ENCODE data around the gene LMF1.
A peak's percentile ranks its signal among the peaks of the same experiment; 100 is the strongest.

The LMF1 gene

DNA sequence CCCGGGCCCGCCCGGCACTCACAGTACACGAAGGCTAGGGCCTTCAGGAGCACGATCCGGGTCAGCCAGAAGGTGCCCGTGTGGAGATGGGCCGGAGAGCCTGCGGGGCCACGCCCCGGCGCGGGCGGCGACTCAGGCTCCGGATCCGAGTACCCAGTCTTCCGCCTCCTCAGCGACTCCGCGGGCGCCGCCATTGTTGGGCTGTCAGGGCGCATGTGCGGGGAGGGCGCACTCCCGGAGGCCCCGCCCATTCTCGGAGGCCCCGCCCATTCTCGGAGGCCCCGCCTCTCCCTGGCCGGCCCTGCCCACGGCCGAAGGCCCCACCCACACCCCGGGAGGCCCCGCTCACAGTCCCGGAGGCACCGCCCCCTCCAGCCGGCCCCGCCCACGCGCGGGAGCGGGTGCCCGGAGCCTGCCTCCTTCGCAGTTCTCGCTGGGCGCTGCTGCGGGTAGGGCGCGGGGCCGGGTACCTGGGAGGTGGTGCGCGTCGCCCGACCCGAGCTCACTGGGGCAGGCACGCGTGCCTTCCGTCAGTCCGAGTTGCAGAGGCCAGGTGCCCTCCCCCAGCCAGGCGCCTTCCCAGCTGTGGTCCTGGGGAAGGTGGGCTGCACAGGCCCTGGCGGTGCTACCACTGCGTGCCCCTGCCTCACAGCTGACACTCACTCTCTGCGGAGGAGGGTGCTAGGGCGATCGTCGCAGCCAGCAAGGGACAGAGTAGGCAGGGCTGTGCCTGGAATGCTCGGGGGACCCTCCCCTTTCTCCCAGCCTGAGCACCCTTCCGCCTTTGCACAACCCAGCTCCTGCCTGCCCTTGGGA lies at the start of gene LMF1:
LMF1 (minus strand) TSS at position 219 of the 816 bp plus-strand sequence; CDS start at position 215, 4 bp downstream.
- in situ Hi-C loops (cut with HindIII; ENCODE audit: low pct_ligation_motif_present, low pct_unique_long_range_greater_than_20kb, low sequenced_read_pairs), result no loop called here
- DNase-seq, result peak; percentile 92

DNA sequence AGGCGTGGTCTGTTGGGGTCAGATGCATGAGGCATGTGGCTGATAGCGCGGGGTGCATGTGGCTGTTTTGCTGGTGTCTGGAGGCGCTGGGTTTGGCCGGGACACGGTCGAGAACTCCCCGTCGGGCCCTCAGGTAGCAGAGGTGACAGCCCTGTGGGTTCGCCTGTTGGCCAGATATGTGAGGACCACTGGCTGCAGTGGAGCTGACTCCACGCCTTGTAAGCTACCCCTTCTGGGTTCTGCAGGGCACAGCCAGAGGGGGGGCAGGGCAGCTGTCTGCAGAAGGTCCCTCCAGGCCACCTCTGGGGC lies 49.3 kb upstream of the LMF1 start:
- in situ Hi-C loops (cut with HindIII; ENCODE audit: low pct_ligation_motif_present, low pct_unique_long_range_greater_than_20kb, low sequenced_read_pairs), result no loop called here
- DNase-seq, result no peak

DNA sequence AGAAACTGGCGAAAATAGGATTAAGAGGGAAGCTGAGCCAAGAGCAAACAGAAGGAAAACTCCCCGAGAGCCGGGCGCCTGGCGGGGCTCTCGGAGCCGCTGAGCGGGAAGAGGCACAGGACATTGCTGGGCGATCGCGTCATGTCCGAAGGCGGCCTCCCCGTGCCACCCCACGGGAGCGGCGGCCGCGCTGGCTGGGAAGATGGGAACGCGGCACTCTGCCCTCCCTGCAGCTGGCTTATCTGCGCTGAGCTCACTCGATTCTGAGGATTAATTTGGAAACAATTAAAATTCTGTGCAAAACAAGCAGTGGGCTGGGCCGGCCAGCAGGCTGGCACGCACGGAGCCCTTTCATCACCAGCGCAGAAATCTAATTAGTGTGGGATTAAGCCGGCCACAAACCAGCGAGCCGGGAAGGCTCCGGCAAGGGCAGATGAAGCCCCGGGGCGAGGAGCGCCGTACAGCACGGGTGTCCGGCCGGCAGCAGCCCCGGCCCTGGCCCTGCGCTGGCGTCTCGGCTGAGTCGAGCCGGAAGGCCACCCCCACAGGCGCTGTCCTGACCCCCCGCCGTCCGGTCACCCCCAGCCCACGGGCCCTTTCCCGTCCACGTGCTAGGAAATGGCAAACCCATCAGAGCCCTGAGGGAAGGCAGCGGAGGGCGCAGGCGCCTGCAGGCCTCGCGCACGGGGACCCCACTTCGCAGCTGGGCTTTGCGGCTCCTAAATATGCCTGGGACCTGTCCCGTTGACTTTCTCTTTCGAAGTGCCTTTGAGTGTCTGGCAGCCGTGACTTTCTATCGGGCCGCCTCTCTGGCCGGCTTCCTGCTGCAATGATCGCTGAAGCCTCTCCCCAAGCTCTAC lies 48.7 kb upstream of the LMF1 start:
- peak; percentile 54 for DNase-seq
- in situ Hi-C loops (cut with HindIII; ENCODE audit: low pct_ligation_motif_present, low pct_unique_long_range_greater_than_20kb, low sequenced_read_pairs), result no loop called here

DNA sequence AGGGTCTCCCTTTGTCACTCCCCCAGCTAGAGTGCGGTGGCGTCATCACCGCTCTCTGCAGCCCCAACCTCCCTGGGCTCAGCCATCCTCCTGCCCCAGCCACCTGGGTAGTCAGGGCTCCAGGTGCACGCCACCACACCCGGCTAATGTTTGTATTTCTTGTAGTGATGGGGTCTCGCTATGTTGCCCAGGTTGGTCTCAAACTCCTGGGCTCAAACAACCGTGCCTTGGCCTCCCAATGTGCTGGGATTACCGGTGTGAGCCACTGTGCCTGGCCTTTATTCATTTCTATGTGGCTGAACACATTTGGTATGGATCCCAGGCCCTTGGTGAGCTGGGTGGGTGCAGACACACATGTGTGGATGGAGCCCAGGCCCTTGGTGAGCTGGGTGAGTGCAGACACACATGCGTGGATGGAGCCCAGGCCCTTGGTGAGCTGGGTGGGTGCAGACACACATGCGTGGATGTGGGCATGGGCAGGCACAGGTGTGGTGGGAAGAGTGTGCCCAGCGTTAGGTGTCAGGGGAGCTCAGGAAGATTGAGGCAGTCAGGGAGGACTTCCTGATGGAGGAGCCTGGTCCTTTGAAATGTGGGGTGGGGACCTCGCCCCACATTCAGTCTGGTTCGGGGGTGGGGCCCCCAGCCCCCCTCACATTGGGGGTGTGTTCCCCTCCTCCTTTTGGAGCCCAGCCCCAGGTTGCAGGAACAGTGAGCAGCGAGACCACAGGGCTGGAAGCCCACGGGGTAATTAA lies 47.8 kb upstream of the LMF1 start:
- in situ Hi-C loops (cut with HindIII; ENCODE audit: low pct_ligation_motif_present, low pct_unique_long_range_greater_than_20kb, low sequenced_read_pairs), result no loop called here
- no peak for DNase-seq

DNA sequence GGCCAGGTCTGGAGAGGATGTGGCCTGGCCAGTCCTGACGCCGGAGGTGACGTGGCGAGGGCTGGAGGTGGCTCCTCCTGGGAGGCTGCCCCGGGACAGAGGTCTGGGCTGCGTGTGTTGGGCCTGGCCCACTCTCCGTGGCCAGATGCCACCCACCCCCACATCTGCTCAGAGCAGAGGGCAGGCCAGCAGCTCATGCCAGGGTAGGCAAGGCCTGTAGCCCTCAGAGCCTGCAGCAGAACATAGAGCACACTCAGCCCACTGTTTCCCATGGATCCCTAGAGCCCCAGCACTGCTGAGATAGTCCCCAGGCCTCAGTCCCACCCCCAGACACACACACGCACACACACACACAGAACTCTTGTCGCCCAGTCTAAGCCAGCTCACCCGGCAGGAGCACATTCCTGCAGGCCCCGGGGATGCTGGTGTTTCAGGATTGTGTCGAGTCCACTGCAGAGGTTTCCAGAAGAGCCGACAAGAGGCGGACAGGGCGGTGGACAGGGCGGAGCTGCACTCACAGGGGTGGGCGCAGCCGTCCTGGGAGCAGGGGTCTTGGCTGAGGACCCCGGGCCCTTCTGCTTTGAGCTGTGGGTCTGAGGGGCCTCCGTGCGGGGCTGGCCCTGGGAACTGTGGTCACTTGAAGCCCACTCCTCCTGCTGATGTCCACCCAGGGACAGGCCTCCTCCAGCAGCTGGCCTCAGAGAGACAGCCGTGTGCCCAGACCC lies 44.1 kb upstream of the LMF1 start:
- in situ Hi-C loops (cut with HindIII; ENCODE audit: low pct_ligation_motif_present, low pct_unique_long_range_greater_than_20kb, low sequenced_read_pairs), result no loop called here
- no peak for DNase-seq

DNA sequence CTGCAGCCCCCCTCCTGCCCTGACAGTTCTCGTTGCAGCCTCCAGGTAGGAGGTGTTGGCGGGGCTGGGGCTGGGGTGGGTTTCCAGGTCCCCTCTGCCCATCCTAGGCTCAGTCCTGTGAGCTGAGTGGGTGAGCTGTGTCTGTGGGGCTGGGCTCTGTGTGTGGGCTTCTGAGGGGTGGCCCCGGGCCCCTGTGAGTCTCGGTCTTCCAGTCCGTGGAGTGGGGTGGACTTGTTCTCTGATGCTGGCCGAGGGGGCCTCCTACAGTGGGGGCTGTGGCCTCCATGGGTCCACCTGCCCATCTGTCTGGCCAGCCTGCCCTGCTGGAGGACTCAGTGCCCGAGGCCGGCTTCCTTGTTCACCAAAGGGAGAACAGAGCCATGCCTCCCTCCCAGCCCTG lies 43.4 kb upstream of the LMF1 start:
- in situ Hi-C loops (cut with HindIII; ENCODE audit: low pct_ligation_motif_present, low pct_unique_long_range_greater_than_20kb, low sequenced_read_pairs), result no loop called here
- DNase-seq, result no peak

DNA sequence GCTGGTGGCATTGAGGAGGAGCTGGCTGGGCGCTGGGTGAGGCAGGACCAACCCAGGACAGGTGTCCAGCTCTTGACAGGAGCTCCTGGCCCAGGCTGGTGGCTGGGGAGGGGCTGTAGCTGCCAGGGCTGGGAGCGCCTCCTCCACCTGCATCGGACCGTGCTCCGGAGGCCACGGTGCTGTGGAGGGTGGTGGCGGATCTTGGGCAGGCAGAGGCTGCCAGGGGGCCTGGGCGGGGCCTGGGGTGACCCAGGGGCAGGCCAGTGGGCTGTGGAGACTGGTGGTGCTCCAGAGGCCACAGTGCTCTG lies 42.8 kb upstream of the LMF1 start:
- in situ Hi-C loops (cut with HindIII; ENCODE audit: low pct_ligation_motif_present, low pct_unique_long_range_greater_than_20kb, low sequenced_read_pairs), result no loop called here
- DNase-seq, result no peak

DNA sequence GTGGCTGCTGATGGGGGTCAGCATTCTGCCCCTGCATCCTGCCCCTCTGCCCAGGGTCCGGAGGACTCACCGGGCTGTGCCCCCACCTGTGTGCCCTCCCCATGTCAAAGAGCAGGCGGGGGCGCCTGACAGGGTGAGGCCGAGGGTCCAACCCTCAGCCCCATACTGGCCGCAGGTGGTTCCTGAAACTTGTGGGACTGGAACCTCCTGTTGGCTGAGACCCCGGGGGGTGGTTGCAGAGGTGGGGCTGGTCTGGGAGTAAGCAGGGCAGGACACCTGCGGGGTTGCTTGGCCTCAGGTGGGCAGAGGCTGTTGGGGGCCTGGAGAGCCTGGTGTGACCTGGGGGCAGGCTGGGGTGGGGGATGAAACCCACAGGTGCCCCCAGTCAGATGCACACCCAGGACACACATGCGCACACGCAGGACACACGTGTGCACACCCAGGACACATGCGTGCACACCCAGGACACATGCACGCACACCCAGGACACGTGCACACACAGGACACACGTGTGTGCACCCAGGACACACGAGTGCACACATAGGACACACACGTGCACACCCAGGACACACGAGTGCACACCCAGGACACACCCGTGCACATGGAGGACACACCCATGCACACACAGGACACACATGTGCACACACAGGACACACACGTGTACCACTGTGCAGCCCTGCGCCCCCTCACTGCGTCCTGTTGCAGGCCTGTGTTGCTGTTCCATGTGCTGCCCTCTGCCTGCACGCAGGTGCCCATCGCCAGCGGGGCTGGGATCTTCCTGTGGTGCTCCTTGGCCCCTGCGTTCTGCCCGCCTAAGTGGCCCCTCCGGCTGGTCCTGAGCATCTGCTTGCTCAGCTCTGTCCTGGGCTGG lies 42.2 kb upstream of the LMF1 start:
- in situ Hi-C loops (cut with HindIII; ENCODE audit: low pct_ligation_motif_present, low pct_unique_long_range_greater_than_20kb, low sequenced_read_pairs), result no loop called here
- DNase-seq, result no peak

DNA sequence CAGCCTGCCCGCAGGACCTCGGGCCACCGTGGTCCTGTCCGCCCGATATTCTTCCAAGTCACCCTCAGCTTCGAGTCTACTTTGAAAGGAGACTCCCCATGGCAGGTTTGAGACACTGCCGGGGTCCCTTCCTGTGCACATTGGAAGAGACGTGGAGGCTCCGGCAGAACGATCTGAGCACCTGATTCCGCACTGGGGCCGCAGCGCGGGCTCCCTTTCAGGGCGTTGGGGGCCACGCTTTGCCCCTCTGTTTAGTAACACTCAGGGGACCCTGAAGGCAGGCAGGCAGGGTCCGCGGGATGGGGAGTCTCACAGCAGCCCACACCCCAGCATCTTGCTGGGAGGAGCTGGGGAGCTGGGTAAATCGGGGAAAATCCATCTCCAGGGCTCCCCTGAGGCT lies 41.4 kb upstream of the LMF1 start:
- no peak for DNase-seq
- in situ Hi-C loops (cut with HindIII; ENCODE audit: low pct_ligation_motif_present, low pct_unique_long_range_greater_than_20kb, low sequenced_read_pairs), result no loop called here

DNA sequence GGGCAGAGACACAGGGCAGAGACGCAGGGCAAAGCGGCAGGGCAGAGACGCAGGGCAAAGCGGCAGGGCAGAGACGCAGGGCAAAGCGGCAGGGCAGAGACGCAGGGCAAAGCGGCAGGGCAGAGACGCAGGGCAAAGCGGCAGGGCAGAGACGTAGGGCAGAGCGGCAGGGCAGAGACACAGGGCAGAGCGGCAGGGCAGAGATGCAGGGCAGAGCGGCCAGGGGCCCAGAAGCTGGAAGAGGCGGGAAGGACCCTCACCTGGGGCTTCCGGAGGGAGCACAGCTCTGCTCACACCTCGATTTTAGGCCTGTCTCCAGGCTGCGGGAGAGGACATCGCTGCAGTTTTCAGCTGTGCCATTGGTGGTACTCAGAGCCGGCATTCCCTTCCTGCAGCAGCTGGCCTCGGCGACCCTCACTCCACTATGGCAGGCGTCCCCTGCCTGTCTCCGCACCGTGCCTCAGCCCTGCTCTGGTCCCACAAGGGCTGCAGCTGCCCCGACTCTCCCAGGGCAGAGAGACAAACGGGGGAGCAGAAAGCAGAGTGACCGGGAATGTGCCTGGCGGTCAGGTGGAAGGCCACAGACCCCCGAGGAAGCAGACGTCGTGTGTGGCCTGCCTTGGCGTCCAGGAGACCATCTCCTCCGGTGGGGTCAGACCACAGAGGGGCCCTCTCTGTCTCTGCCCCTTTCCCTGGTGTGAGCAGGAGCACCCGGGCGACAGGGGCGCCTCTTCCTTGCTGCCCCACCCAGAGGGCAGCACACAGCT lies 40.7 kb upstream of the LMF1 start:
- in situ Hi-C loops (cut with HindIII; ENCODE audit: low pct_ligation_motif_present, low pct_unique_long_range_greater_than_20kb, low sequenced_read_pairs), result no loop called here
- DNase-seq, result no peak

DNA sequence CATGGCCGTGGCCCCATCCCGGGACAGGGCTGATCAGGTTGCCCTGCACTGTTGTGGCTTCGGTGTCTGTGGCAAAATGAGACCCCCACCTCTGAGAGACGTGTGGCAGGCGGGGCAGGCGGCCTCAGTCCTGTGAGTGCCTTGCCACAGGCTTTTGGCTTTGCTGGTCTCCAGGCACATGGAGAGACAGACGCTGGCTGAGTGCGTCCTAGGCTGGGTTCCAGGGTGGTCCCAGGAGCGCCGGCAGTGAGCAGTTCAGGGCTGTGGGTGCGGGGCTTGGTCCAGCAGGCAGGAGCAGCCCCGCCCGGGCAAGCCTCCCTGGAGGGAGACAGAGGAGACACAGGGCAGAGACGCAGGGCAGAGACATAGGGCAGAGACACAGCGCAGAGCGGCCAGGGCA lies 40.0 kb upstream of the LMF1 start:
- in situ Hi-C loops (cut with HindIII; ENCODE audit: low pct_ligation_motif_present, low pct_unique_long_range_greater_than_20kb, low sequenced_read_pairs), result no loop called here
- DNase-seq, result no peak

DNA sequence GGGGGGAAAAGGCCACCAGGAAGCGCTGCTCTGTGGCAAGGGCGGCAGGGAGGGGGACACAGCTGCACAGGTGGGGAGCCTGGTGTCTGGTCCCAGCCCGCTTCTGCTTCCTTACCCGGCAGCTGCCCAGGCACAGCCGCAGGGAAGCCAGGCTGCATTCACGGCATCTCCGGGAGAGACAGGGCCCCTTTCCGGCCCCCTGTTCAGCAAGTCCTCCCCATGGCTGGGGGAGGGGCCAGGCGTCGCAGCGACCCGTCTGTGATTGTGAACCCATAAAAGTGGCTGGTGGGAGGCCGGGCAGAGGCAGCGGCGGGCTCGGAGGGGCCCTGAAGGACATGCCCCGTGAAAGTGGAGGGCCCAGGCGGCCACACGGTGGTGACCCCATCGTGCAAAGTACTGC lies 39.5 kb upstream of the LMF1 start:
- in situ Hi-C loops (cut with HindIII; ENCODE audit: low pct_ligation_motif_present, low pct_unique_long_range_greater_than_20kb, low sequenced_read_pairs), result no loop called here

DNA sequence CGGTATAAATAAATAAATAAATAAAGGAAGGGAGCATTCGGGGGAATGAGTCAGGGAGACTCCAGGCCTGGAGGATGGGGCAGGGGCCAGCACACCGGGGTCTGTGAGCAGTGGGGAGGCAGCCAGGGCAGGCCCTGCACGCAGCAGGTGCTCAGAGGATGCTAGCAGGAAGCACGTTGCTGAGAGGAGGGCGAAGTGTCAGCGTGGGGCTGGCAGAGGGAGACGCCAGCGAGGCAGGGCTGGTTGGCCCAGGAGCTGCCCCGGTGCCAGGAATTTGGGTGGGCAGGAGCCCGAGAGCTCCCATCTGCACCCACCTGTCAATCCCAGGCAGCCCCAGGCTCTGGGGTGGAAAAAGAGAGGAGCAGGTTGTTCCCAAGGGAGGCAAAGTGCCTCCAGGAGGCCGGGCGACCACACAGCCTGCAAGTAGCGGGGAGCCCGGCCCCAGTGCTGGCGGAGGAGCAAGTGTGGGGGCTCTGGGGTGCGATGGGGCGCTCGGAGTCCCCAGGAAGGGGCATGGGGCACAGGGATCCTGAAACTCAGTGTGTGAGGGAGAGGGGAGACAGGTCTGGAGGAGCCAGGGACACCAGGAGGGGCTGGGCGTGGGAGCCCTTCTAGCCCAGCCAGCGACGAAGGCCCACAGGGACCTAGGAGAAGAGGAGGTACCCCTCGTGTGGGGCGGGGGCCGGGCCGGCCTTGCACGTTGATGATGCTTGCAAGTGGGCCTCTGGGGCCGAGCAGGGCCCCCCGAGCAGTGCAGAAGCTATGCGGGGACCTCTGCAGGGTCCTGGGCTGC lies 38.8 kb upstream of the LMF1 start:
- no peak for DNase-seq
- in situ Hi-C loops (cut with HindIII; ENCODE audit: low pct_ligation_motif_present, low pct_unique_long_range_greater_than_20kb, low sequenced_read_pairs), result no loop called here

More for the DNA sequence above, 39.5 kb upstream of the LMF1 start:
- no peak for DNase-seq

DNA sequence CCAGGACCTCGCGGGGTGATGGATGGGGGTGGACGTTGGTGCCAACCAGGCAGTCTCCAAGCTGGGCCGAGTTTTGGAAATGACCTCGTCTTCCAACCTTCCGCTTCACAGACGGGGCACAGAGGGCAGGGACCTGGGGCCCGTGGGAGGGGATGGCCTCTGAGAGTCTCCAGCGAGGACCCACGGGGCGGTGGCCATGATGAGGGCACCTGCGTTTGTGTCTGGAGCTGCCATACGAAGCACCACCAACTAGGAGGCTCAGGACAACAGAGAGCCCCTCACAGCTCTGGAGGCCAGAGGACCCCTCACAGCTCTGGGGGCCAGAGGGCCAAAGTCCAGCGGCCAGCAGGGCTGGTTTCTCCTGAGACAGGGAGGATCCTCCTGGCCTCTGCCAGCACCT lies 37.3 kb upstream of the LMF1 start:
- no peak for DNase-seq
- in situ Hi-C loops (cut with HindIII; ENCODE audit: low pct_ligation_motif_present, low pct_unique_long_range_greater_than_20kb, low sequenced_read_pairs), result no loop called here

DNA sequence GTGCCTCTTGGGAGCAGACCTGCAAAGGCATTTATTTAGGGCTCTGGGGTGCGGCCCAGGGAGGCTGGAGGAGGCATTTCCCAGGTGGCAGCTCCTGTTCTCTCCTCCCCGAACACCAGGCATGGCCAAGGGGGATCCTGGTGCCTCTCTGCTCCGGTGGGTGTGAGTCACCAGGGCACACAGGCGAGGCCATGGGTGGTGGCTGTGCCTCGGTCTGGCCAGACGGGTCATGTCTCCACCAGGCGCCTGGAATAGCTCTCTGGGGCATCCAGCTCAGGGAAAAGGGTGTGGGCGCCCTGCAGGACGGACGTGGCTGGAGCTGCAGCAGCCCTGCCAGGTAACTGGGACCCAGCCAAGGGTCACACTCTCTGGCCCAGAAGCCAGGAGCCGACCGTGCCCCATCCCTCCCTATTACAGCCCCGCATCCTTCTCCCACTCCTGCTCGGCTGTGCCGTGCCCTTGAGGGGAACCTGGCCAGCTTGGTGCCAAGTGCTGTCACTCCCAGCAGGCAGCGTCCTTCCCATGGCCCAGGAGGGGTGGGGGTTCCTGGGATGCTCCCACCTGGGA lies 36.6 kb upstream of the LMF1 start:
- in situ Hi-C loops (cut with HindIII; ENCODE audit: low pct_ligation_motif_present, low pct_unique_long_range_greater_than_20kb, low sequenced_read_pairs), result no loop called here
- DNase-seq, result no peak

DNA sequence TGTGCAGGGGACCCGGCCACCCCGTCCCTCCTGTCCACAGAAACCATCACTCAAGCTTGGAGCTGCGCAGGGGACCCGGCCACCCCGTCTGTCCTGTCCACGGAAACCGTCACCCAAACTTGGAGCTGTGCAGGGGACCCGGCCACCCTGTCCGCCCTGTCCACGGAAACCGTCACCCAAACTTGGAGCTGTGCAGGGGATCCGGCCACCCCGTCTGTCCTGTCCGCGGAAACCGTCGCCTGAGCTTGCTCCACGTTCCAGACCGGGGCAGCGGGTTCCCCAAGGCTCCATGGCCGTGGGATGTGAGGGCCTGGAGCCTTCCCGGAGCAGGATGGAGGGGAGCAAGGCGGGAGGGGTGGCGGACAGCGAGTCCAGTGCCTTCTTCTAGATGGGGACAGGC lies 36.0 kb upstream of the LMF1 start:
- DNase-seq, result no peak
- in situ Hi-C loops (cut with HindIII; ENCODE audit: low pct_ligation_motif_present, low pct_unique_long_range_greater_than_20kb, low sequenced_read_pairs), result no loop called here
